HT1080 (cell line): Measurements from ENCODE around the gene FYN. TPM values are rescaled to one million over a fixed set of nuclear protein-coding genes. Genes with fewer than 3 reads are reported as not detected.
A peak's percentile ranks its signal among the peaks of the same experiment; 100 is the strongest.

Experiments
- DNase-seq: peaks from one replicate; pipeline ENCODE4 v3.0.0-alpha.2; 2015; ENCODE audit warnings: low read depth
- total RNA-seq: library from RNA; depleted of rRNA; stranded (reverse); fragments of >200 nt; shearing (Covaris generic); gene quantifications from 2 replicates; pipeline ENCODE4 v1.2.3, GENCODE V29; 2014

Gene FYN
- total RNA-seq, 1 experiment from 2014 or later = 50.2 TPM

GRCh38 chr6:111772381-111772780, 100.9 kb downstream of the FYN start:
- no peak for DNase-seq

GRCh38 chr6:111771629-111772028, 101.6 kb downstream of the FYN start:
- no peak for DNase-seq

GRCh38 chr6:111771094-111771432, 102.2 kb downstream of the FYN start:
- no peak for DNase-seq

- DNase-seq = no peak
These were observed 102.8 kb downstream of the FYN start for GRCh38 chr6:111770263-111771093.

GRCh38 chr6:111769365-111770152, 103.7 kb downstream of the FYN start:
- no peak for DNase-seq

GRCh38 chr6:111768431-111768770, 104.9 kb downstream of the FYN start:
- DNase-seq = no peak

GRCh38 chr6:111767752-111768430, 105.4 kb downstream of the FYN start:
- DNase-seq = no peak

GRCh38 chr6:111766201-111766857, 106.9 kb downstream of the FYN start:
- DNase-seq = no peak

- DNase-seq = no peak
These were observed 107.5 kb downstream of the FYN start for GRCh38 chr6:111765763-111766162.

- DNase-seq = no peak
These were observed 108.7 kb downstream of the FYN start for GRCh38 chr6:111764238-111765175.

- no peak for DNase-seq
These were observed 109.9 kb downstream of the FYN start for GRCh38 chr6:111763381-111763780.

GRCh38 chr6:111761783-111762312, 111.4 kb downstream of the FYN start:
- no peak for DNase-seq

GRCh38 chr6:111761212-111761611, 112.0 kb downstream of the FYN start:
- DNase-seq = no peak

GRCh38 chr6:111759836-111760785, 113.1 kb downstream of the FYN start:
- no peak for DNase-seq

- no peak for DNase-seq
These were observed 113.9 kb downstream of the FYN start for GRCh38 chr6:111759331-111759835.

- no peak for DNase-seq
These were observed 114.5 kb downstream of the FYN start for GRCh38 chr6:111758608-111759329.

- peak; percentile 81 for DNase-seq
These were observed 115.9 kb downstream of the FYN start for GRCh38 chr6:111757342-111757741.

- no peak for DNase-seq
These were observed 118.8 kb downstream of the FYN start for GRCh38 chr6:111754423-111754822.
